ENCODE results near the gene EOLA1. TPM values are rescaled to one million over a fixed set of nuclear protein-coding genes. Genes with fewer than 3 reads are reported as not detected.
"Not testable (repeated sequence)": the region's sequence is repeated elsewhere in the genome, so short reads cannot be mapped to it uniquely, and the experiment has no call there.

The EOLA1 gene
- total and polyA plus RNA-seq, 12 donors, result 20.6 to 37.7 (median 26.1) TPM

DNA sequence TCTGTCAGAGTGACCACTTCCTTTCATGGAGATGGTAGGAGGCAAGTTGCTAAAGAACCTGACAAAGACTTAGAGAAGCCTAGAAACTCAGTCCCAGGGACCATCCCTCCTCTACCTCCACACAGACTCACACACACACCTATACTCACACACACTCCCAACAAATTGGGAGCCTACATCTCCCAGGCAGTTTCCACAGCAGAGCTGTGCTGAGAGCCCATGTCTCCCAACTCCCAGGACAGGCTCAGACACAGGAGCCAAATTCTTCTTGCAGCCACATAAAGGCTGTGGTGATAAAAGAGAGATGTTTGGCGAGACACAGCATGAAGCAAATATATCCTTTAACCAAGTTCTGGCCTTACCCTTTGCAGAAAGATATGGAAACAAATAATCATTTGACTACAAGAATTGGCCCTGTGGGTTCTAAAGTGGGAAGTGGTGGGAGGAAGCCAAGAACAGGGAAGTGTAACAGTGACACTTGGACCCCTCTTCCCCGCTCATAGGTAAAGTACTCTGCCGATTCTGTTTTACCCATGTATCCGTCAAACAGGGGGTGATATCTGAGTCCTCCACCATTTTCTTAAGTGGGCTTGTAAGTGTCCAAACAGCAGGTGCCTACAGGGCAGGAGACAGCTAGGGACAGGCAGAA lies 24.7 kb upstream of the EOLA1 start:
- Histone ChIP-seq H3K4me1 (peaks cover 0 to 21% (median 0%) of the 10 kb centered on the region in 9 donors), H3K36me3 (no peaks in the 10 kb centered on the region), H3K4me3 (no peak overlapping the region), H3K9me3 (no peaks in the 10 kb centered on the region), H3K27me3 (no peaks in the 10 kb centered on the region), H3K27ac (no peak overlapping the region)
- WGBS, 2 donors, result 44 to 48% methylated on average over 4 of the region's 4 CpGs
- intact Hi-C loops (cut with DNase I), result no loop called here
- DNase-seq (no peak), ATAC-seq (peak in 6 of 8 donors; percentile 18 to 58 (median 48))
- TF ChIP-seq, protein P1, sequence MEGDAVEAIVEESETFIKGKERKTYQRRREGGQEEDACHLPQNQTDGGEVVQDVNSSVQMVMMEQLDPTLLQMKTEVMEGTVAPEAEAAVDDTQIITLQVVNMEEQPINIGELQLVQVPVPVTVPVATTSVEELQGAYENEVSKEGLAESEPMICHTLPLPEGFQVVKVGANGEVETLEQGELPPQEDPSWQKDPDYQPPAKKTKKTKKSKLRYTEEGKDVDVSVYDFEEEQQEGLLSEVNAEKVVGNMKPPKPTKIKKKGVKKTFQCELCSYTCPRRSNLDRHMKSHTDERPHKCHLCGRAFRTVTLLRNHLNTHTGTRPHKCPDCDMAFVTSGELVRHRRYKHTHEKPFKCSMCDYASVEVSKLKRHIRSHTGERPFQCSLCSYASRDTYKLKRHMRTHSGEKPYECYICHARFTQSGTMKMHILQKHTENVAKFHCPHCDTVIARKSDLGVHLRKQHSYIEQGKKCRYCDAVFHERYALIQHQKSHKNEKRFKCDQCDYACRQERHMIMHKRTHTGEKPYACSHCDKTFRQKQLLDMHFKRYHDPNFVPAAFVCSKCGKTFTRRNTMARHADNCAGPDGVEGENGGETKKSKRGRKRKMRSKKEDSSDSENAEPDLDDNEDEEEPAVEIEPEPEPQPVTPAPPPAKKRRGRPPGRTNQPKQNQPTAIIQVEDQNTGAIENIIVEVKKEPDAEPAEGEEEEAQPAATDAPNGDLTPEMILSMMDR (IDR thresholded peaks at IDR 0.05), result no peak

DNA sequence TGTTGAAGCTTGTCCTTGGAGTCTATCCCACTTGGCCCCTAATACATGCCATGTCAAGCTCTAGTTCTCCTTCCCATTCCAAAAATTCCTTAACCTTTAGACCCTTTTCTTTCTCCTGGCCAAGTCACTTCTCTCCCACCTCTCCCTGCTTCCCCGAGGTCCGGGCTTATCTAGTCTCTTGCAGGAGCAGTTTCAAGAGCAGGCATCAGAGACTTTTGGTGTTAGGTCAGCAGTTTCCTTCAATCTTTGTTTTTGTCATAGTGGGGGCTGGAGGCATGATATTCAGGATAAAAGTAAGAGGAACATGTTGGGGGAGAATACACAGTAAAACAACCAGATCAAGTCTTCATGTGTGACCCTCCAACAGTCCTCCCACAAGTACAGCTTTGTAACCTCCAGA lies 24.2 kb upstream of the EOLA1 start:
- TF ChIP-seq, protein P1 (IDR thresholded peaks at IDR 0.05), result no peak
- Histone ChIP-seq H3K9me3 (no peaks in the 10 kb centered on the region), H3K4me3 (no peak overlapping the region), H3K4me1 (peaks cover 0 to 21% (median 0%) of the 10 kb centered on the region in 9 donors), H3K27ac (no peak overlapping the region), H3K27me3 (no peaks in the 10 kb centered on the region), H3K36me3 (no peaks in the 10 kb centered on the region)
- ATAC-seq (no peak), DNase-seq (no peak)
- WGBS, 2 donors, result 37 to 39% methylated on average over 2 of the region's 2 CpGs
- intact Hi-C loops (cut with DNase I), result no loop called here

DNA sequence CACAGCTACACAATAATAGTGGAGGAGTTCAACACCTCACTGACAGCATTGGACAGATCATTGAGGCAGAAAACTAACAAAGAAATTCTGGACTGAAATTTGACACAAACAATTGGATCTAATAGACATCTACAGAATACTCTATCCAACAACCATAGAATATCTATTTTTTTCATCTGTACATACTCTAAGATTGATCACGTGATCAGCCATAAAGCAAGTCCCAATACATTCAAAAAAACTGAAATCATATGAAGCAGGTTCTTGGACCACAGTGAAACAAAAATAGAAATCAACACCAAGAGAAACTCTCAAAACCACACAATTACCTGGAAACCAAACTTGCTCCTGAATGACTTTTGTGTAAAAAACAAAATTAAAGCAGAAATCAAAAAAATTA lies 23.5 kb upstream of the EOLA1 start:
- Histone ChIP-seq H3K36me3 (no peaks in the 10 kb centered on the region), H3K9me3 (no peaks in the 10 kb centered on the region), H3K4me1 (peaks cover 0 to 21% (median 0%) of the 10 kb centered on the region in 9 donors), H3K27me3 (no peaks in the 10 kb centered on the region), H3K27ac (no peak overlapping the region), H3K4me3 (no peak overlapping the region)
- intact Hi-C loops (cut with DNase I), result no loop called here
- no peak for ATAC-seq
- WGBS, 2 donors, result 93 to 100% methylated on average over 1 of the region's 1 CpG
- TF ChIP-seq, protein P1 (IDR thresholded peaks at IDR 0.05), result no peak
- DNase-seq, result no peak

DNA sequence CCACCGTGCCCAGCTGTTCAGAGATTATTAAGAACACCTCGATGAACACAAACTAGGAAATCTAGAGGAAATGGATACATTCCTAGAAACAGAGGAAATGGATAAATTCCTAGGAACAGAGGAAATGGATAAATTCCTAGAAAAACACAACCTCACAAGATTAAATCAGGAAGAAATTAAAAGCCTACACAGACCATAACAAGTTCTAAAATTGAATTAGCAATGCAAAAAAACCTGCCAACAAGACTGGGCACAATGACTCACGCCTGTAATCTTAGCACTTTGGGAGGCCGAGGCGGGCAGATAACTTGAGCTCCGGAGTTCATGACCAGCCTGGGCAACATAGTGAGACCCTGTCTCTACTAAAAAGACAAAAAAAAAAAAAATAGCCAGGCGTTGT lies 22.6 kb upstream of the EOLA1 start:
- Histone ChIP-seq H3K9me3 (no peaks in the 10 kb centered on the region), H3K4me3 (no peak overlapping the region), H3K4me1 (peaks cover 0 to 25% (median 0%) of the 10 kb centered on the region in 9 donors), H3K27ac (no peak overlapping the region), H3K27me3 (no peaks in the 10 kb centered on the region), H3K36me3 (no peaks in the 10 kb centered on the region)
- TF ChIP-seq, protein P1 (IDR thresholded peaks at IDR 0.05), result no peak
- no peak for DNase-seq
- intact Hi-C loops (cut with DNase I), result no loop called here
- WGBS, 2 donors, result 56 to 63% methylated on average over 7 of the region's 7 CpGs
- ATAC-seq, result no peak

DNA sequence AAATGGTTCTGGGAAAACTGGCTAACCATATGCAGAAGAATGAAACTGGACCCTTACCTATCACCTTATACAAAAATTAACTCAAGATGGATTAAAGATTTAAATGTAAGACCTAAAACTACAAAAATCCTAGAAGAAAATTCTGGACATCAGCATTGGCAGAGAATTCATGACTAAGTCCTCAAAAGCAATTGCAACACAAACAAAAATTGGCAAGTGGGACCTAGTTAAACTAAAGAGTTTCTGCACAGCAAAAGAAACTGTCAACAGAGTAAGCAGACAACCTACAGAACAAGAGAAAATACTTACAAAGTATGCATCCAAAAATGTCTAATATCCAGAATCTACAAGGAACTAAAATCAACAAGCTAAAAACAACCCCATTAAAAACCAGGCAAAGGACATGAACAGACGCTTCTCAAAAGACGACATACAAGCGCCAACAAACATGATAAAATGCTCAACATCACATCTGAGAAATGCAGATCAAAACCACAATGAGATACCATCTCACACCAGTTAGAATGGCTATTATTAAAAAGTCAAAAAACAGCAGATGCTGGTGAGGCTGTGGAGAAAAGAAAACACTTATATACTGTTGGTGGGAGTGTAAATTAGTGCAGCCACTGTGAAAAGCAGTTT lies 20.1 kb upstream of the EOLA1 start:
- H3K9me3 ChIP-seq, DNase-seq, H3K27me3 ChIP-seq, H3K36me3 ChIP-seq, H3K4me3 ChIP-seq, ATAC-seq: not testable (repeated sequence)
- intact Hi-C loops (cut with DNase I), result loop anchor here in 1 of 10 donors (10.0 kb wide), 1 partner anchor 364 kb away; the partner anchor contains the start of gene MAGEA8
- Histone ChIP-seq H3K4me1 (peaks cover 0 to 16% (median 0%) of the 10 kb centered on the region in 9 donors), H3K27ac (peak overlapping the region in 1 of 10 donors; percentile 26)
- 41 to 43% methylated on average over 3 of the region's 3 CpGs for WGBS, 2 donors

All from heart right ventricle (tissue), 16 donors.